ENCODE results near the gene USP33. TPM values are rescaled to one million over a fixed set of nuclear protein-coding genes. Genes with fewer than 3 reads are reported as not detected.
"Not testable (repeated sequence)": the region's sequence is repeated elsewhere in the genome, so short reads cannot be mapped to it uniquely, and the experiment has no call there.

Gene USP33
- total RNA-seq, 2 donors from 2014 or later: 46.2 to 49.9 TPM

DNA sequence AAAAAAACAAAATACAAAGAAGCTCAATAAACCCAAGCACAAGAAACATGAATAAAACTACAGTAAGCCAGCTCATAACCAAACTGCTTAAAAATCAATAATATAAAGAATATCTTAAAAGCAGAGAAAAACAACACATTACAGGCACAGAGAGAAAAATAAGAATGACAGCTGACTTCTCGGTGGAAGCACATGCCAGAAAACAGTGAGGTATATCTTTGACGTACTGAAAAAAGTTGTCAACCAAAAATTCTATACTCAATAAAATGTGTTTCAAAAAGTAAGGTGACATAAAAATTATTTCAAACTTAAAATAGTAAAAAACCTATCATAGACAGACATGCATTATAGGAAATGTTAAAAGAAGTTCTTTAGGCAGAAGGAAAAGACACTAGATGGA lies 110.5 kb downstream of the USP33 start:
- intact Hi-C loops (cut with DNase I): no loop called here

DNA sequence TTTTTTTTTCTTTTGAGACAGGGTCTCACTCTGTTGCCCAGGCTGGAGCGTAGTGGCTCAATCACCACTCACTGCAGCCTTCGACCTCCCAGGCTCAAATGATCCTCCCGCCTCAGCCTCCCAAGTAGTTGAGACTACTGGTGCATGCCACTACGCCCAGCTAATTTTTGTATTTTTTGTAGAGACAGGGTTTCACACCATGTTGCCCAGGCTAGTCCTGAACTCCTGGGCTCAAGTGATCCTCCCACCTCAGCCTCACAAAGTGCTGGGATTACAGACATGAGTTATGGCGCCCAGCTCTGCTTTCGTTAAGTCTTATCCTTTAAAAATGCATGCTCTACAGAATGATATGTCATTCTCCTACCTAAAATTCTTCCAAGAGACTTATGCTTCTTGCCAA lies 113.4 kb downstream of the USP33 start:
- H3K4me3 ChIP-seq; intact Hi-C loops (cut with DNase I); H3K27ac ChIP-seq; H3K4me1 ChIP-seq (replicated peaks); H3K9me3 ChIP-seq; DNase-seq (ENCODE audit: low spot score); H3K36me3 ChIP-seq; H3K27me3 ChIP-seq (replicated peaks; ENCODE audit: insufficient read depth): not testable (repeated sequence)
- 97% methylated on average over 6 of the region's 6 CpGs for WGBS

More for the DNA sequence above, 110.5 kb downstream of the USP33 start:
- no peak for DNase-seq (ENCODE audit: low spot score)
- WGBS: 97% methylated on average over 2 of the region's 2 CpGs
- Histone ChIP-seq H3K27ac (no peak overlapping the region), H3K9me3 (no peaks in the 10 kb centered on the region), H3K4me1 (replicated peaks) (no peaks in the 10 kb centered on the region), H3K4me3 (no peak overlapping the region), H3K27me3 (replicated peaks; ENCODE audit: insufficient read depth) (no peaks in the 10 kb centered on the region), H3K36me3 (no peaks in the 10 kb centered on the region)
- TF ChIP-seq, protein P1, sequence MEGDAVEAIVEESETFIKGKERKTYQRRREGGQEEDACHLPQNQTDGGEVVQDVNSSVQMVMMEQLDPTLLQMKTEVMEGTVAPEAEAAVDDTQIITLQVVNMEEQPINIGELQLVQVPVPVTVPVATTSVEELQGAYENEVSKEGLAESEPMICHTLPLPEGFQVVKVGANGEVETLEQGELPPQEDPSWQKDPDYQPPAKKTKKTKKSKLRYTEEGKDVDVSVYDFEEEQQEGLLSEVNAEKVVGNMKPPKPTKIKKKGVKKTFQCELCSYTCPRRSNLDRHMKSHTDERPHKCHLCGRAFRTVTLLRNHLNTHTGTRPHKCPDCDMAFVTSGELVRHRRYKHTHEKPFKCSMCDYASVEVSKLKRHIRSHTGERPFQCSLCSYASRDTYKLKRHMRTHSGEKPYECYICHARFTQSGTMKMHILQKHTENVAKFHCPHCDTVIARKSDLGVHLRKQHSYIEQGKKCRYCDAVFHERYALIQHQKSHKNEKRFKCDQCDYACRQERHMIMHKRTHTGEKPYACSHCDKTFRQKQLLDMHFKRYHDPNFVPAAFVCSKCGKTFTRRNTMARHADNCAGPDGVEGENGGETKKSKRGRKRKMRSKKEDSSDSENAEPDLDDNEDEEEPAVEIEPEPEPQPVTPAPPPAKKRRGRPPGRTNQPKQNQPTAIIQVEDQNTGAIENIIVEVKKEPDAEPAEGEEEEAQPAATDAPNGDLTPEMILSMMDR (IDR thresholded peaks at IDR 0.05): no peak

Other genes starting within 250 kb of the USP33 start
- gene ZZZ3, start 77.2 kb downstream of the USP33 start, total RNA-seq: 10 to 100 TPM; 38.9 to 60.8 TPM
- gene MIGA1, start 19.8 kb upstream of the USP33 start, total RNA-seq: 10 to 100 TPM; 16.2 to 19.3 TPM
- 10 to 100 TPM; 13.2 to 14.1 TPM for gene NEXN, start 128.8 kb upstream of the USP33 start, total RNA-seq
- gene FUBP1, start 219.2 kb upstream of the USP33 start, total RNA-seq: 100 to 1,000 TPM; 109 to 126 TPM
- 10 to 100 TPM; 15.8 to 22.8 TPM for gene DNAJB4, start 245.1 kb upstream of the USP33 start, total RNA-seq